Body of pancreas (tissue), 4 donors: Measurements from ENCODE around the gene ZFP36L2.

Experiments
- CTCF ChIP-seq, 7 experiments: fragments of 450-650 bp in 4 of 7; fragments of 200-600 bp in 3 of 7; sonication (generic) in 3 of 7; IDR thresholded peaks; one replicate each; pipeline ENCODE4 v1.5.1; 2016 to 2019; ENCODE audit warnings: antibody characterized with exemption in 7 of 7
- POLR2A ChIP-seq, 3 donors: fragments of 450-650 bp; IDR thresholded peaks; one replicate each; pipeline ENCODE4 v1.6.1; 2016; ENCODE audit warnings: antibody characterized with exemption in 3 of 3, mild to moderate bottlenecking in 2 of 3

- TF ChIP-seq CTCF (IDR thresholded peaks at IDR 0.05) (no peak), POLR2A (IDR thresholded peaks at IDR 0.05) (no peak)
These were observed 13.5 kb downstream of the ZFP36L2 start for GRCh38 chr2:43212931-43213330.
